ENCODE data around the gene MGARP. TPM values are rescaled to one million over a fixed set of nuclear protein-coding genes. Genes with fewer than 3 reads are reported as not detected.

The MGARP gene
- polyA plus RNA-seq, 2 of the 4 experiments (the other 2 are of a cell fraction) = 1.1 to 1.4 TPM

DNA sequence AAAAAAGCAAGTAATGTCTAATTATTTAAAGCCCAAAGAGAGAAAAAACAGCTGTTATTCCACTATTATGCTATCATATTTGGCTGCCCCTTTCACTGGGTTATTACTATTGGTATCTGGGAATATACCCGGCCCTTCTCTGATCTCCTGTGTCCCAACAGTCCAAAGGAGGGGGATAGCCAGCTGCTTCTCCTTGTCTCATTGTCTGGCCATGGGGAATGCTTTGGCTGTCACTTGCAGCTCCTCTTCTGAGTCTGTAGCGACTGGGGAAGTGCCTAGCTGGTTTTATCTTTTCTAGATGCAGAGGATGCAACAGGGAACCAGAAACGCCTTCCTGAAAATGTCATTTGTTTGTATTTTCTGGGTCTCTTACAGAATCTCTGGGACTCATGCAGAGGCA is 33.9 kb downstream of the MGARP start:
- 75% methylated on average over 3 of the region's 3 CpGs for WGBS (ENCODE audit: missing lambda C conversion rate)
- FAIRE-seq (no peak), DNase-seq (ENCODE audit: low read depth in 1 of 2, low spot score in 1 of 2) (no peak), ATAC-seq (no peak)
- H3K4me2 ChIP-seq = peak overlapping the region; percentile 63; the same call in 1 of the 3 replicates
- TF ChIP-seq, protein P1, sequence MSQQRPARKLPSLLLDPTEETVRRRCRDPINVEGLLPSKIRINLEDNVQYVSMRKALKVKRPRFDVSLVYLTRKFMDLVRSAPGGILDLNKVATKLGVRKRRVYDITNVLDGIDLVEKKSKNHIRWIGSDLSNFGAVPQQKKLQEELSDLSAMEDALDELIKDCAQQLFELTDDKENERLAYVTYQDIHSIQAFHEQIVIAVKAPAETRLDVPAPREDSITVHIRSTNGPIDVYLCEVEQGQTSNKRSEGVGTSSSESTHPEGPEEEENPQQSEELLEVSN (IDR thresholded peaks at IDR 0.05; ENCODE audit: borderline replicate concordance, low read depth) = no peak
- TF ChIP-seq ZFP36 (IDR thresholded peaks at IDR 0.05; ENCODE audit: borderline replicate concordance, partially characterized antibody) (no peak), GATA3 (IDR thresholded peaks at IDR 0.05; ENCODE audit: borderline replicate concordance) (no peak), MAZ (IDR thresholded peaks at IDR 0.05; ENCODE audit: borderline replicate concordance, low read depth, low read length) (no peak), CBX2 (IDR thresholded peaks at IDR 0.05; ENCODE audit: borderline replicate concordance, low read depth) (no peak), CHD2 (IDR thresholded peaks at IDR 0.05; ENCODE audit: low read length, partially characterized antibody) (no peak), SMC3 (IDR thresholded peaks at IDR 0.05) (no peak), MYC (IDR thresholded peaks at IDR 0.05; ENCODE audit: borderline replicate concordance, low read length) (no peak), MAFK (IDR thresholded peaks at IDR 0.05; ENCODE audit: partially characterized antibody) (no peak)
- TF ChIP-seq, protein P2, sequence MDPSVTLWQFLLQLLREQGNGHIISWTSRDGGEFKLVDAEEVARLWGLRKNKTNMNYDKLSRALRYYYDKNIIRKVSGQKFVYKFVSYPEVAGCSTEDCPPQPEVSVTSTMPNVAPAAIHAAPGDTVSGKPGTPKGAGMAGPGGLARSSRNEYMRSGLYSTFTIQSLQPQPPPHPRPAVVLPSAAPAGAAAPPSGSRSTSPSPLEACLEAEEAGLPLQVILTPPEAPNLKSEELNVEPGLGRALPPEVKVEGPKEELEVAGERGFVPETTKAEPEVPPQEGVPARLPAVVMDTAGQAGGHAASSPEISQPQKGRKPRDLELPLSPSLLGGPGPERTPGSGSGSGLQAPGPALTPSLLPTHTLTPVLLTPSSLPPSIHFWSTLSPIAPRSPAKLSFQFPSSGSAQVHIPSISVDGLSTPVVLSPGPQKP (IDR thresholded peaks at IDR 0.05; ENCODE audit: low read depth, low read length) = no peak
- TF ChIP-seq, protein P3, sequence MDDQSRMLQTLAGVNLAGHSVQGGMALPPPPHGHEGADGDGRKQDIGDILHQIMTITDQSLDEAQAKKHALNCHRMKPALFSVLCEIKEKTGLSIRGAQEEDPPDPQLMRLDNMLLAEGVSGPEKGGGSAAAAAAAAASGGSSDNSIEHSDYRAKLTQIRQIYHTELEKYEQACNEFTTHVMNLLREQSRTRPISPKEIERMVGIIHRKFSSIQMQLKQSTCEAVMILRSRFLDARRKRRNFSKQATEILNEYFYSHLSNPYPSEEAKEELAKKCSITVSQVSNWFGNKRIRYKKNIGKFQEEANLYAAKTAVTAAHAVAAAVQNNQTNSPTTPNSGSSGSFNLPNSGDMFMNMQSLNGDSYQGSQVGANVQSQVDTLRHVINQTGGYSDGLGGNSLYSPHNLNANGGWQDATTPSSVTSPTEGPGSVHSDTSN (IDR thresholded peaks at IDR 0.05) = no peak
- TF ChIP-seq, protein P4, sequence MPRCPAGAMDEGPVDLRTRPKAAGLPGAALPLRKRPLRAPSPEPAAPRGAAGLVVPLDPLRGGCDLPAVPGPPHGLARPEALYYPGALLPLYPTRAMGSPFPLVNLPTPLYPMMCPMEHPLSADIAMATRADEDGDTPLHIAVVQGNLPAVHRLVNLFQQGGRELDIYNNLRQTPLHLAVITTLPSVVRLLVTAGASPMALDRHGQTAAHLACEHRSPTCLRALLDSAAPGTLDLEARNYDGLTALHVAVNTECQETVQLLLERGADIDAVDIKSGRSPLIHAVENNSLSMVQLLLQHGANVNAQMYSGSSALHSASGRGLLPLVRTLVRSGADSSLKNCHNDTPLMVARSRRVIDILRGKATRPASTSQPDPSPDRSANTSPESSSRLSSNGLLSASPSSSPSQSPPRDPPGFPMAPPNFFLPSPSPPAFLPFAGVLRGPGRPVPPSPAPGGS (IDR thresholded peaks at IDR 0.05) = no peak
- TF ChIP-seq, protein P5, sequence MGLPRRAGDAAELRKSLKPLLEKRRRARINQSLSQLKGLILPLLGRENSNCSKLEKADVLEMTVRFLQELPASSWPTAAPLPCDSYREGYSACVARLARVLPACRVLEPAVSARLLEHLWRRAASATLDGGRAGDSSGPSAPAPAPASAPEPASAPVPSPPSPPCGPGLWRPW (IDR thresholded peaks at IDR 0.05) = no peak
- POLR2A ChIA-PET = no interaction called here
- no peaks in the 10 kb centered on the region for H3K9me3 ChIP-seq
- peak overlapping the region in 1 of 2 experiments; percentile 58; a peak in 3 of 6 replicates for H3K27ac ChIP-seq
- CTCF ChIA-PET = interaction anchor here (1.1 to 1.3 kb wide), 2 partner anchors 18 to 50 kb away, joined by 4 to 5 read pairs; no protein-coding TSS in a partner anchor
- H3K4me1 ChIP-seq = peaks cover 41% of the 10 kb centered on the region
- H3K4me3 ChIP-seq = no peak overlapping the region

DNA sequence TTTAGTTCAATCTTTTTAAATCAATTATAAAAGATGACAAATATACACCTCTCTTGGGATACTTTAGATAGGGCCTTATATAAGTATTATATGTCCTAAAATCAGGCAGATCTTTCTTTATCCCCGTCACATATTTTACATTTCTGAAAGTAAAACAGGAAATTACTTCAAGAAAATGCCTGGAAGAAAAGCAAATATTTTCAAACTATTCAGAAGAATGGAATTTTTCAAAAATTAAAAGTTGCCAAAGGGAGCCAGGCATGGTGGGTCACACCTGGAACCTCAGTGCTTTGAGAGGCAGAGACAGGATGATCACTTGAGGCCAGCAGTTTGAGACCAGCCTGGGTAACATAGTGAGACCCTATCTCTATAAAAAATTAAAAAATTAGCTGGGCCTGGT is 34.4 kb downstream of the MGARP start:
- no peak for ATAC-seq
- ChIA-PET POLR2A (no interaction called here), CTCF (interaction anchor here (1.1 to 1.3 kb wide), 2 partner anchors 18 to 50 kb away, joined by 4 to 5 read pairs; no protein-coding TSS in a partner anchor)
- Histone ChIP-seq H3K27ac (peak overlapping the region in 1 of 2 experiments; percentile 58; a peak in 3 of 6 replicates), H3K4me3 (no peak overlapping the region), H3K4me1 (peaks cover 41% of the 10 kb centered on the region), H3K9me3 (no peaks in the 10 kb centered on the region), H3K4me2 (peak overlapping the region; percentile 63)
- WGBS (ENCODE audit: missing lambda C conversion rate) = 14% methylated on average over 1 of the region's 1 CpG
- no peak for DNase-seq (ENCODE audit: low read depth in 1 of 2, low spot score in 1 of 2)
- TF ChIP-seq RARB (CRISPR knock-in tag; IDR thresholded peaks at IDR 0.05) = no peak
- no peak for TF ChIP-seq FOSL2 (IDR thresholded peaks at IDR 0.05)
- no peak for TF ChIP-seq FOSL2 (CRISPR knock-in tag; IDR thresholded peaks at IDR 0.05)
- no peak for TF ChIP-seq CHD2 (IDR thresholded peaks at IDR 0.05; ENCODE audit: low read length, partially characterized antibody)
- no peak for TF ChIP-seq TFCP2L1 (CRISPR knock-in tag; IDR thresholded peaks at IDR 0.05)
- no peak for TF ChIP-seq FOSB (CRISPR knock-in tag; IDR thresholded peaks at IDR 0.05)
- TF ChIP-seq ZNF302 (CRISPR knock-in tag; IDR thresholded peaks at IDR 0.05) = no peak
- no peak for TF ChIP-seq RCOR1 (IDR thresholded peaks at IDR 0.05; ENCODE audit: low read depth, low read length)
- no peak for TF ChIP-seq POLR2A (IDR thresholded peaks at IDR 0.05; ENCODE audit: low read length)
- TF ChIP-seq CBX2 (IDR thresholded peaks at IDR 0.05; ENCODE audit: borderline replicate concordance, low read depth) = no peak
- no peak for TF ChIP-seq NR3C1 (IDR thresholded peaks at IDR 0.05)
- TF ChIP-seq ZC3H11A (IDR thresholded peaks at IDR 0.05) = no peak
- TF ChIP-seq, protein P1 (IDR thresholded peaks at IDR 0.05; ENCODE audit: borderline replicate concordance, low read depth) = no peak
- TF ChIP-seq, protein P6, sequence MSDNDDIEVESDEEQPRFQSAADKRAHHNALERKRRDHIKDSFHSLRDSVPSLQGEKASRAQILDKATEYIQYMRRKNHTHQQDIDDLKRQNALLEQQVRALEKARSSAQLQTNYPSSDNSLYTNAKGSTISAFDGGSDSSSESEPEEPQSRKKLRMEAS (IDR thresholded peaks at IDR 0.05) = no peak
- no peak for TF ChIP-seq JUN (IDR thresholded peaks at IDR 0.05)
- no peak for TF ChIP-seq KDM1A (IDR thresholded peaks at IDR 0.05; ENCODE audit: low read depth)
- no peak for TF ChIP-seq MAZ (IDR thresholded peaks at IDR 0.05; ENCODE audit: borderline replicate concordance, low read depth, low read length)
- FAIRE-seq = no peak

Data from A549 (cell line).